ENCODE results near the gene CCBE1.
"Not testable (repeated sequence)": the region's sequence is repeated elsewhere in the genome, so short reads cannot be mapped to it uniquely, and the experiment has no call there.

The CCBE1 gene

GRCh38 chr18:59715966-59716369 is 18.7 kb upstream of the CCBE1 start:
- DNase-seq (ENCODE audit: low read depth), result no peak
- no peak for TF ChIP-seq CTCF (IDR thresholded peaks at IDR 0.05; ENCODE audit: control insufficient read depth, extremely low read depth, insufficient read depth)
- no peak overlapping the region for H3K4me3 ChIP-seq (ENCODE audit: low read depth, low read length)

GRCh38 chr18:59715445-59715844 is 18.2 kb upstream of the CCBE1 start:
- no peak overlapping the region for H3K4me3 ChIP-seq (ENCODE audit: low read depth, low read length)
- no peak for TF ChIP-seq CTCF (IDR thresholded peaks at IDR 0.05; ENCODE audit: control insufficient read depth, extremely low read depth, insufficient read depth)
- no peak for DNase-seq (ENCODE audit: low read depth)

- not testable (repeated sequence) for H3K4me3 ChIP-seq (ENCODE audit: low read depth, low read length); DNase-seq (ENCODE audit: low read depth)
Observed at GRCh38 chr18:59714096-59714495, 16.9 kb upstream of the CCBE1 start.

- no peak for DNase-seq (ENCODE audit: low read depth)
- no peak for TF ChIP-seq CTCF (IDR thresholded peaks at IDR 0.05; ENCODE audit: control insufficient read depth, extremely low read depth, insufficient read depth)
- H3K4me3 ChIP-seq (ENCODE audit: low read depth, low read length), result no peak overlapping the region
Observed at GRCh38 chr18:59712311-59712710, 15.1 kb upstream of the CCBE1 start.

GRCh38 chr18:59708988-59709387 is 11.8 kb upstream of the CCBE1 start:
- no peak for DNase-seq (ENCODE audit: low read depth)
- H3K4me3 ChIP-seq (ENCODE audit: low read depth, low read length), result no peak overlapping the region
- TF ChIP-seq CTCF (IDR thresholded peaks at IDR 0.05; ENCODE audit: control insufficient read depth, extremely low read depth, insufficient read depth), result no peak

- H3K4me3 ChIP-seq (ENCODE audit: low read depth, low read length), result no peak overlapping the region
- TF ChIP-seq CTCF (IDR thresholded peaks at IDR 0.05; ENCODE audit: control insufficient read depth, extremely low read depth, insufficient read depth), result no peak
- DNase-seq (ENCODE audit: low read depth), result no peak
Observed at GRCh38 chr18:59707306-59707705, 10.1 kb upstream of the CCBE1 start.

GRCh38 chr18:59706499-59706898 is 9.3 kb upstream of the CCBE1 start:
- no peak for DNase-seq (ENCODE audit: low read depth)
- H3K4me3 ChIP-seq (ENCODE audit: low read depth, low read length), result no peak overlapping the region
- TF ChIP-seq CTCF (IDR thresholded peaks at IDR 0.05; ENCODE audit: control insufficient read depth, extremely low read depth, insufficient read depth), result no peak

GRCh38 chr18:59705145-59705544 is 7.9 kb upstream of the CCBE1 start:
- DNase-seq (ENCODE audit: low read depth), result peak; percentile 32
- no peak for TF ChIP-seq CTCF (IDR thresholded peaks at IDR 0.05; ENCODE audit: control insufficient read depth, extremely low read depth, insufficient read depth)
- no peak overlapping the region for H3K4me3 ChIP-seq (ENCODE audit: low read depth, low read length)
